Measurements from ENCODE around the gene CBS.
"Not testable (repeated sequence)": the region's sequence is repeated elsewhere in the genome, so short reads cannot be mapped to it uniquely, and the experiment has no call there.

The CBS gene

GRCh38 chr21:43021191-43021590, 54.4 kb downstream of the CBS start:
- Mint-ChIP-seq H3K27ac (peak overlapping the region; percentile 76), H3K36me3 (peaks cover 81% of the 10 kb centered on the region), H3K9me3 (no peaks in the 10 kb centered on the region), H3K4me3 (no peak overlapping the region), H3K4me1 (no peaks in the 10 kb centered on the region)
- ATAC-seq = no peak
- no peak for DNase-seq (ENCODE audit: low spot score in 2 of 2)

DNA sequence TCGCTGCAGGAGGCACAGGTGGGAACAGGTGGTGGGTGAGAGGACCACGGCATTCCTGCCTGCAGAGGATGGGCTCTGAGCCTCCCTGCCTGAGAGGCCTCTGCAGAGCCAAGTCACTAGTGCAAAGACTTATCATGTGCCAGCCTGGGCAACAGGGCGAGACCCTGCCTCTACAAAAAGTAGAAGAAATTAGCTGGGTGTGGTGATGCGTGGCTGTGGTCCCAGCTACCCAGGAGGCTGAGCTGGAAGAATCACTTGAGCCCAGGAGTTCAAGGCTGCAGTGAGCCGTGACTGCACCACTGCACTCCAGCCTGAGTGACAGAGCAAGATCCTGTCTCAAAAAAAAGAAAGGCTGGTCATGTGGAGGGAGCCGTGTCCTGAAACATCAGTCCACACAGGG, 54.9 kb downstream of the CBS start:
- no peaks in the 10 kb centered on the region for H3K9me3 Mint-ChIP-seq
- no peak overlapping the region for H3K27ac Mint-ChIP-seq
- no peak overlapping the region for H3K4me3 Mint-ChIP-seq
- peaks cover 84% of the 10 kb centered on the region for H3K36me3 Mint-ChIP-seq
- DNase-seq (ENCODE audit: low spot score in 2 of 2) (no peak), ATAC-seq (no peak)
- H3K4me1 Mint-ChIP-seq = no peaks in the 10 kb centered on the region

DNA sequence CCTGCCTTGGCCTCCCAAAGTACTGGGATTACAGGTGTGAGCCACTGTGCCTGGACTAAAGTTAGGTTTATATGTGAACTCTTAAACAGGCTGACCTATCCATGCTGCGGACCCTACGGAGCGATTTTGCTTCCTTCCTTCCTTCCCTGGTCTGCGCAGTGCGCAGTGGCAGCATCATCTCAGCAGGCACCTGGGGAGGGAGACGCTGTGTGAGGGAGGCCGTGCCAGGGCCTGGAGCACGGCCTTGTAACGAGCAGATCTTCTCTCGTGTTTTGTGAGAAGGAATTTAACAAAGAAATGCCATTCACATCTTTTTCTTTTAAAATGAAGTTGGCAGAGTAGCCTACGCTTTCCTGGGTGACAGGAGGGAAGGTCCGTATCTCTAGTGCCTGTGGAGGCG, 55.5 kb downstream of the CBS start:
- DNase-seq (ENCODE audit: low spot score in 2 of 2) = no peak
- ATAC-seq = no peak
- Mint-ChIP-seq H3K4me1 (no peaks in the 10 kb centered on the region), H3K27ac (no peak overlapping the region), H3K9me3 (no peaks in the 10 kb centered on the region), H3K4me3 (no peak overlapping the region), H3K36me3 (peaks cover 84% of the 10 kb centered on the region)

DNA sequence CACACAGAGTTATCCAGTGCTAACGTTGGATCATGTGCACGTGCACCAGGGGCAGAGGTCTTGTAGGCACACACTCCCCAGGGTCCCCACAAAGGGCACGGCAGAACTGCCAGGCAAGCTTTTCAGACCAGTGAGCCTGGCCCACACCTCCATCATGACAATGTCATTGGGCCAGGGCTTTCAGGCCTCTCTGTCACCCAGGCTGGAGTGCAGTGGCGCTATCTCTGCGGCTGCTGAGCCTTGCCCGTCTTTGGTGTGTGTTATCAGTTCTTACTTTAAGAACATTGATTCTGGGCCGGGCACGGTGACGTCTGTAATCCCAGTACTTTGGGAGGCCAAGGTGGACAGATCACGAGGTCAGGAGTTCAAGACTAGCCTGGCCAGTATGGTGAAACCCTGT, 57.1 kb downstream of the CBS start:
- ATAC-seq = no peak
- Mint-ChIP-seq H3K36me3 (peaks cover 85% of the 10 kb centered on the region), H3K9me3 (no peaks in the 10 kb centered on the region), H3K4me3 (no peak overlapping the region), H3K27ac (no peak overlapping the region), H3K4me1 (no peaks in the 10 kb centered on the region)
- DNase-seq (ENCODE audit: low spot score in 2 of 2) = no peak

- H3K4me1 Mint-ChIP-seq = no peaks in the 10 kb centered on the region
- peaks cover 95% of the 10 kb centered on the region for H3K36me3 Mint-ChIP-seq
- H3K27ac Mint-ChIP-seq = no peak overlapping the region
- no peak overlapping the region for H3K4me3 Mint-ChIP-seq
- DNase-seq (ENCODE audit: low spot score in 2 of 2) (no peak), ATAC-seq (no peak)
- H3K9me3 Mint-ChIP-seq = no peaks in the 10 kb centered on the region
Observed at GRCh38 chr21:43016728-43017127, 58.9 kb downstream of the CBS start.

DNA sequence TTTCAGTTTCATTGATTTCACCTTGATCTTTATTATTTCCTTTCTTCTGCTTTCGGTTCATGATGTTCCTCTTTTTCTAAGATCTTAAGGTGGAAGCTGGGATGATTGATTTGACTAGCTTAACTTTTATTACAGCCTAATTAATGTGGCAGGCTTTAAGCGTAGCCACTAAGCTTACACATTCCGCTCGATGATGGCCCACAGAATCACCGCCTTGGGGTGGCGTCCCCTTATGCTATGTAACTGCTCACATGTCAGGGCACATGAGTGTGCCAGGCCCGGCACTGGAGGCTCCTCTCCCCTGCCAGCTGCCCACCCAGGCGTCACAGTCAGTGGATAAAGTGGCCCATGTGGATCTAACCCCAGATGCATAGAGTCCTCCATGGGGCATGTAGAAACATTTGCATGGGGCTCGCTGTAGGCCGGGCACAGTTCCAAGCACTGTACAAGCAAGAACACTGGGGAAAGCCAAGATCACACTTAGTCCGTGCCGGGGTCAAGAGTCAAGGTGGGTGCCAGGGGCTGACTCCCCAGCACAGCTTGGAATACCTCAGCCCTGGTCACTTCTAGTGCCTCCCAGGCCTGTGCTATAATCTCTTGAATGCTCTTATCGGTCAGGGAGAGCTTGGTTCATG, 59.6 kb downstream of the CBS start:
- H3K9me3 Mint-ChIP-seq = no peaks in the 10 kb centered on the region
- H3K4me3 Mint-ChIP-seq = no peak overlapping the region
- ATAC-seq (no peak), DNase-seq (ENCODE audit: low spot score in 2 of 2) (no peak)
- H3K36me3 Mint-ChIP-seq = peaks cover 97% of the 10 kb centered on the region
- no peaks in the 10 kb centered on the region for H3K4me1 Mint-ChIP-seq
- no peak overlapping the region for H3K27ac Mint-ChIP-seq

DNA sequence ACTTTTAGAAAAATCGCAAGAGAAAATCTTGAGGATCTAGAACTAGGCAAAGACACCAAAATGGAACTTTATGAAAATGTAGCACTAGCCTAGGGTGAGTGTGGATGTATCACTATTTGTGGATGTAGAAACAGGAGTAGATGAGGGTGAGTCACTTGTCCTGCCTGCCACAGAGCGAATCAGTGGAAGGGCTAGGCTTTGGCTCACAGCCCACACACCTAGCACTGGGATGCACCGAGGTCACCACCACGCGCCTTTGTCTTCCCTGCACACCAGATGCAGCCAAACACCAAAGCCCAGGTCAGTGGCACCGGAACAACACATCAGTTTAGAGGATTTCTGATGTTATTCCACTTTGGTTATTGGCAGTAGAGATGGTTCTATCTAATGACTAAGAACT, 63.0 kb downstream of the CBS start:
- H3K36me3 Mint-ChIP-seq = peaks cover 99% of the 10 kb centered on the region
- no peak overlapping the region for H3K4me3 Mint-ChIP-seq
- DNase-seq (ENCODE audit: low spot score in 2 of 2) = no peak
- no peaks in the 10 kb centered on the region for H3K9me3 Mint-ChIP-seq
- no peak overlapping the region for H3K27ac Mint-ChIP-seq
- H3K4me1 Mint-ChIP-seq = no peaks in the 10 kb centered on the region
- ATAC-seq = no peak

DNA sequence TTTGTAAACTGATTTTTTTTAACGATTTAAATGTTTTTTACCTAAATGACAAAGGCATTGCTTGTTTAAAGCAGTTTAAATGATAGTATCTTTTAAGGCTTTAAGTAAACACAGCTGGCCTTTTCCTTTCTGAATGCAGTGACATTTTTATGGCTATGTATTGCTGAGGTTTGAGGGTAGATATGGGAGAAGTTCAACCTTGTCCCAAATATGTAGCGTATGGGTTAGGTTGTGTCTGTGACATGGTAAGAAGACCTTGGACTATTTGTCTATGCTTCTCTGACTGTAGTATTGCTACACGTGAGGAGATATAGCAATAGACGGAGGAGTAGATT, 68.8 kb downstream of the CBS start:
- peaks cover 69% of the 10 kb centered on the region for H3K36me3 Mint-ChIP-seq
- peaks cover 9% of the 10 kb centered on the region for H3K4me1 Mint-ChIP-seq
- no peak for ATAC-seq
- H3K27ac Mint-ChIP-seq = no peak overlapping the region
- H3K9me3 Mint-ChIP-seq = no peaks in the 10 kb centered on the region
- H3K4me3 Mint-ChIP-seq = no peak overlapping the region
- DNase-seq (ENCODE audit: low spot score in 2 of 2) = no peak

DNA sequence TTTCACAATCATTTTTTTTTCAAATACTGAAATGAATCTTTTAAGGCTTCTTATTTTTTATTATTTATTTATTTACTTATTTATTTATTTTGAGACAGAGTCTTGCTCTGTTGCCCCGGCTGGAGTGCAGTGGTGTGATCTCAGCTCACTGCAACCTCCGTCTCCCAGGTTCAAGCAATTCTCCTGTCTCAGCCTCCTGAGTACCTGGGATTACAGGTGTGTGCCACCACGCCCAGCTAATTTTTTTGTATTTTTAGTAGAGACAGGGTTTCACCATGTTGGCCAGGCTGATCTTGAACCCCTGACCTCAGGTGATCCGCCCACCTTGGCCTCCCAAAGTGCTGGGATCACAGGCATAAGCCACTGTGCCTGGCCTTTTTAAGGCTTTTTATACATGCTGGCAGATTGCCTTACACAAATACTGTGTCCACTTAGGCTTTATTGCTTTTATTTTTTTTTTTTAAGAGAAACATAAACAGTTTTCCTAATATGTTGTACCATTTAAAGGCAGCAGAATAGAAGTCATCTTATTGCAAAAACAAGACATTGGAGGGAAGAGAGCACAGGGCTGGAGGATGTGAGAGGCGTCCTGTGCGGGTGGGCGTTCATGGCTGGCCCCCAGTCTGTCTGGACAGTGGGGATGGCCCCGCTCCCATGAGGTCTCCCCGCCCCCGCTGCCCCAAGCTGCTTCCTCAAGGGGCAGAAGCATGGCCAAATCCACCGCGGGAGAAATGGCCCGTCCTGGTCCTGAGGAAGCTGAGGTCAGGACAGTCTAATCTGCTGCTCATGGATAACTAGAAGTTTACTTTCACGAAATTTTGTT, 69.4 kb downstream of the CBS start:
- not testable (repeated sequence) for ATAC-seq; H3K27ac Mint-ChIP-seq; DNase-seq (ENCODE audit: low spot score in 2 of 2); H3K4me3 Mint-ChIP-seq; H3K4me1 Mint-ChIP-seq; H3K9me3 Mint-ChIP-seq
- H3K36me3 Mint-ChIP-seq = peaks cover 63% of the 10 kb centered on the region

- H3K4me3 Mint-ChIP-seq = no peak overlapping the region
- H3K9me3 Mint-ChIP-seq = no peaks in the 10 kb centered on the region
- H3K36me3 Mint-ChIP-seq = peaks cover 57% of the 10 kb centered on the region
- peaks cover 9% of the 10 kb centered on the region for H3K4me1 Mint-ChIP-seq
- ATAC-seq (no peak), DNase-seq (ENCODE audit: low spot score in 2 of 2) (no peak)
- H3K27ac Mint-ChIP-seq = peak overlapping the region; percentile 29
Observed at GRCh38 chr21:43005635-43006034, 70.0 kb downstream of the CBS start.

- Mint-ChIP-seq H3K36me3 (peaks cover 50% of the 10 kb centered on the region), H3K27ac (peak overlapping the region; percentile 29), H3K4me1 (peaks cover 9% of the 10 kb centered on the region), H3K9me3 (peaks cover 4% of the 10 kb centered on the region), H3K4me3 (no peak overlapping the region)
- DNase-seq (ENCODE audit: low spot score in 2 of 2) (no peak), ATAC-seq (no peak)
Observed at GRCh38 chr21:43004926-43005325, 70.7 kb downstream of the CBS start.
